HG02623 (cell line): ENCODE results near the gene CCR8.
A peak's percentile ranks its signal among the peaks of the same experiment; 100 is the strongest.

Experiments used
- ATAC-seq: cut with Tn5 transposase; IDR thresholded peaks from one replicate; pipeline ENCODE4 v1.9.1; 2021; ENCODE audit warnings: moderate library complexity; ENCODE audit not compliant: unreplicated experiment

Gene CCR8, protein sequence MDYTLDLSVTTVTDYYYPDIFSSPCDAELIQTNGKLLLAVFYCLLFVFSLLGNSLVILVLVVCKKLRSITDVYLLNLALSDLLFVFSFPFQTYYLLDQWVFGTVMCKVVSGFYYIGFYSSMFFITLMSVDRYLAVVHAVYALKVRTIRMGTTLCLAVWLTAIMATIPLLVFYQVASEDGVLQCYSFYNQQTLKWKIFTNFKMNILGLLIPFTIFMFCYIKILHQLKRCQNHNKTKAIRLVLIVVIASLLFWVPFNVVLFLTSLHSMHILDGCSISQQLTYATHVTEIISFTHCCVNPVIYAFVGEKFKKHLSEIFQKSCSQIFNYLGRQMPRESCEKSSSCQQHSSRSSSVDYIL

GRCh38 chr3:39329493-39329892 lies at the start of gene CCR8:
Gene CCR8, plus strand, starts transcription at chr3:39329709. Its CDS starts 2,623 bp downstream, at chr3:39332332.
- no peak for ATAC-seq

DNA sequence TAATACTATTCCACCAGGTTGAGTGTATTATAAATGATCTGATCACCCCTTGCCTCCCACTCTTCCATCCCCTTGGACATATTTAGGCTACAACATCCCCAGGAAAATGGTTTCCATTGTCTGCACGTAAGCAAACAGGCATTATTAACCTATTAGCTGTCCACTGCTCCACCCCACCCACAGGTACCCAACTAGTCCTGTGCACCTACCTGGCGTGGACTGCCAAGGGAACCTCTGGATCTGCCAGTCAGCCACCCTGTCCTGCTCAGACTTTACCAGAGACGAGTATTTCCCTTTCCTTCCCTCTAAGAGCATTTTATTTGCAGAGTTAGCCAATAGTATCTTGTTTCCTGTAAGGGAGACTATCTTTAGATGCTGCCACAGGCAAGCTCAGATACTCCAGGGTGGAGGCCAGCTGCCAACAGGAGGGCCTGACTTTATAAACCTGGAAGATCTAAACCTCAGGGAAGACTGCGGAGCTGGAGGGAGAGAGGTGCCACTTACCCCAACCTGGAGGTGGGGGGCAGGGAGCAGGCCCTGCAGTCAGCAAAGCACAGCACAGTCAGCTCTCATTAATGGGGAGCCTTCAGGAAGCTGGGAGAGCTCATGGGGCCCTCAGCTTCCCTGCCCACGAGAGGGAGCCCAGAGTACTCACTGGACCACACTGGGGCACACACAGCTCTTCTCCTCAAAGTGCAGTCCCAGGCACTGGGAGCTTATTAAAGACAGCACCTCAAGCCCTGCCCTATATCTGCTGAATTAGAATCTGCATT lies 49.6 kb upstream of the CCR8 start, which contains the start of gene CX3CR1:
Gene CX3CR1 (minus strand): TSS at position 292 of the 773 bp plus-strand sequence. CDS start 13,527 bp downstream, outside the sequence.
- no peak for ATAC-seq

DNA sequence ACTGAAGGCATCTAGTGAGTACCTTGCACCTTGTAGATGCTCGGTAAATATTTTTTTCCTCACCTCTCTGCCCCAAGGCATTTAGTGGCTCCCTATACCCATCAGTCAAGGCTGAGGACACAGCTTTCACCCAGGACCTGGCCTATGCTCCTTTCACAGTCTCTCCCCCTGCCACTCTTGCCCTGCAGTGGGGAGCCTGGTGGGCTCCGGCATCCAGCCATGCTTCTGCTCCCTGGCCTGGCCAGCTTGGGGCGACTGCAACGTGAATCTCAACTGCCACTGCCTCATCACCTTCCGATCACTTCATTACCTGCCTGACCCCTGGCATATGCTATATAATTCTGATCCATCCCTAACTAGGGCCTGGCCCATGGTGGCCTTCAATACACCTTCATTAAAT lies 48.9 kb upstream of the CCR8 start:
- ATAC-seq, result no peak

DNA sequence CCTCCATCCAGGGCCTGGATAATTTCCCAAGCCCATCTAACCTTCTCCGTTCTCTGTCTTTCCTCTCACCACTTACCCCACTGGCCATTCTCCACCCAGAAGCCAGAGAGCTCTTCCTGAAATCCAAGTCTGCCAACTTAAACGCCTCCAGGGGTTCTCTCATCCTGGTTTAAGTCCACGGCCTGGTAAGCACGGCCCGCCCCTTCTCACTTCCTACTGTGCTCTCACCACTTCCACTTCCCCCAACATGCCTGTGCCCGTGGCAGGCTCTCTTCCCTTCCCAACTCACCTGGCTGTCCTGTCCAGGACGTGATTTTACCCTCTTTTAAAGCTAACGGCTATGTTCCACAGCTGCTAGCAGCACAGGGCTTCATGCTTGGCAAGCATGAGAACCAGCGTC lies 48.0 kb upstream of the CCR8 start:
- ATAC-seq, result no peak

DNA sequence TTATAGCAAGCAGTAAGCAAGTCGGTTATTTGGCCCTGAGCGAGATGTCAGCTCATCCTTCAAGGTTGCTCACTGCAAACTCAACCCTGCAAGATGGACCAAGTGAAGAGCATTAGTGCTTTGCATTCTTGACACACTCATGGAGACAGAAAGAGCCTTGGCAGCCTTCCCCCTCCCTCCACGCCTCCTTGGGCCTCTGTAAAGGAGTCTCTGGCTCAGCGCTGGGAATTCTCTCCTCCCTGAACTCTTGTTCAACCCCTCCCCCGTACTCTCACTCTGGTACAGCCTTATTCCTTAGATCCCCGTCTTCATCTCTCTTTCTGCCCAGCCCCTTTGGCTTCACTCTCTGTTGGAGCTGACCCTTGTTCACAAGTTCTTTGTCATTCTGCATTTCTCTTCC lies 47.5 kb upstream of the CCR8 start:
- ATAC-seq, result no peak

DNA sequence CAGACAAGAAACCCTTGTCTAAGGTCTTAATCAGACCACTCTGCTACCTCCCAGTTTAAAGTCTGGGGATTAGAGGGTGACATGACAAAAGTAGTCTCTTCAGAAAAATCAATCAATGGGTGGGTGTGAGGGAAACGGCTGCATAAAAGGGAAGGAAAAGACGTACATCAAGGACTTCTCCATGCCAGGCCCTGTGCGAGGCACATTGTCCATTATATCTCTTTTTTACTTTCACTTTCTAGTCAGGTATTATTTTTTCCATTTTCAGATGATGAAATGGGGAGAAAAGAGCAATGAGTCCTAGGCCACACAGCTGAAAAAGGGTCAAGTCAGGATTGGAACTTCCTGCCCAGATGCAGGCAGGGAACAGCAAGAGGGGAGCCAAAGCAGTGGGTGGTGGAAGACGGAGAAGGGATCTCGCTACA lies 45.0 kb upstream of the CCR8 start:
- ATAC-seq, result no peak

GRCh38 chr3:39285332-39285731 lies 44.2 kb upstream of the CCR8 start:
- no peak for ATAC-seq

GRCh38 chr3:39286771-39287170 lies 42.7 kb upstream of the CCR8 start:
- ATAC-seq, result no peak

DNA sequence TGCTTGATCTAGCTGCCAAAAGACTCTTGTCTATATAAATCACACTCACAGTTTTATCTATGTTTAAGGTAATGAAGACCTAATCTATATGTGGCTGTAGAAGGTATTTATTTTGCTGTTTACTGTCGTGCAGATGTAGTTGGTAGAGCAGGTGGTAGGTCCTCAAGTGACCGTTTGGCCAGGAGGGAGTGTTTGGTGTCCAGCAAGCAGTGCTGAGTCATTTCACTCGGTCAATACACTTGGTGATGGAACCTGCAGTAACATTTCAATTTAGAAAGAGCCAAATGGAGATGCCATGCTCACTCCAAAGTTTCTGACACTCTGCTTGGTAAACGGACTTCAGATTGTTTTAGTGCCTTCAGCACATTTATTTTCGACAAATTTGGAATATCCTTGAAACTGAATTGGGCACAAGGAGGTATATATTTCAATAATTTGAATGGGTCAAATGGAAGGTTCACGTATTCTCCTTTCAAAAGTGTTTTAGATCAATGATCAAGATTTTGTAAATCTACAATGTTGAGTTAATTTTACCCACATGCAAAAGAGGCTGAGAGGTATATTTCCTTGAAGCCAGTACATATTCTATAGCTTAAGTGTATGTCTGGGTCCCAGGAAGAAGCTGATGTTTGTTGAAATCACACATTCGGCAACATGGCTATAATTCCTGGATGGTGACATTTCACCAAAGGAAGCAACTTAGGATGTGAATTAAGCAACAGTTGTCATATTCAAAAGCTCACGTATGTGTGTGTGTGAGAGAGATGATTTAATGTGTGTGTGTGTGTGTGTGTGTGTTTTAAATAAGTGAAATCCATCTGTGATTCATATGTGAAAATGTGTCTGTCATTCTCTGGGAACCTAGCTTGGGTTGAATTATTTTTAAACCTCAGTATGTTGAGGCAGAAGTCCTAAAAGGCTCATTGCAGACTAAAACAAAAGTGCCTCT lies 42.0 kb upstream of the CCR8 start:
- ATAC-seq, result no peak

DNA sequence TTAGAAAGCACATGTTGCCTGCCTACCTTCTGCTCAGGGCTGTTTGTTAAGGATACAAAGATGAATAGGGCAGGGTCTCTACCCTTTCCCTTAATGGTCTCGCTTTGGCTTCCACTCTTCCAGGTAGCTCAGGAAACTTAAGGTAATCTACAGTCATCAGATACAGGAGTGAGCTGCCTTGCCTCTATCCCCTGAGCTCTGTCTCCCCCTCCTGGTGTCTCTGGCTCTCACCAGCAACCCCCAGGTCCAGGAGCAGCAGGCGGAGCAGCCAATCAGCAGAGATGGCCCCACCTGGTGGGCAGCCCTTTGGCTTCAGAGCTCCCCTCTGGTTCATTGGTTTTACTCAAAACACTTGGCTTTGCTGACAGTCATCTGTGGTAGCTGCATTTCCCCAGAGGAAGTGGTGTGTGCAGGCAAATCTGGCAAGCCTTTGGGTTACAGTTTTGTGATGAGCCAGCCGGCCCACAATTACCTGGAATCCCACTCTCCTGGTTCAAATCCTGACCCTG lies 41.2 kb upstream of the CCR8 start:
- peak; percentile 97 for ATAC-seq

- no peak for ATAC-seq
Measured at GRCh38 chr3:39289107-39289506, 40.4 kb upstream of the CCR8 start.

DNA sequence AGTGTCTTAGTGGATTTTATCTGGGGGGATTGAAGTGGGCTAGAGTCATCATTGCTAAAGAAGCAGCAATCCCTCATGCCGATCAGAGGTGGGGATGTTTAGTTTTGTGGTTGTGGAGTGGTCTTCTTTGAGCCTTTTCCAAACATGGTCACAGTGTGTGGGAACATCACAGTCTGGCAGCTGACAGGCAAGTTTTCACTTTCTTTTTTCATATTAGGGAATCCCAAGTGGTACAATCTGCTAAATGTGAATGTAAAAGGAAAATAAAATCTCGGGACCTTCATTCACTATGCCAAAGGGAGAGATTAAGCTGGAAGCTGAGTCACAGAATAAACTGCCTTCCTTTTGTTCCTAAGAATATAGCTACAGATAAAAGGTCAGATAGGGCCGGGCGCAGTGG lies 39.3 kb upstream of the CCR8 start:
- ATAC-seq, result no peak

DNA sequence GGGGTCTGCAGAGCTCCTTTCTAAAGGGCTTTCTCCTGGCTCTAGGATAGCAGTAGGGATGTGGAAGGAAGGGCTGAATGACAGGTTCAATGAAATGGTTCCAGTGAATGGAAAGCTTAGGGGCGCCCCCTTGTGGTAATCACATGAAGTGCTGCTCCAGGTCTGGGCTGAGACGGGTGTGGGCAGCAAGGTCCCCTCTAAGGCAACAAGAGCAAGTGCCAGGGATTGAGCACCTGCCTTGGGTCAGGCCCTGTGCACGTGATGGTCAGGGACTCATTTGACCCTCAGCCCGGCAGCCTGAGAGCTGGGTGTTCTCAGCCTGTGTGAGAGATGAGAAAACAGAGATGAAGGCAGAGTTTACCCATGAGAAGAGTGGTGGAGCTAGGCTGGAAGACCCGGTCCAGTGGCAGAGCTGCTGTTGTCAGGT lies 37.6 kb upstream of the CCR8 start:
- ATAC-seq, result no peak

- ATAC-seq, result no peak
Measured at GRCh38 chr3:39292961-39293360, 36.5 kb upstream of the CCR8 start.

- ATAC-seq, result no peak
Measured at GRCh38 chr3:39294446-39295183, 34.9 kb upstream of the CCR8 start.

- ATAC-seq, result peak; percentile 88
Measured at GRCh38 chr3:39295184-39295775, 34.2 kb upstream of the CCR8 start.

DNA sequence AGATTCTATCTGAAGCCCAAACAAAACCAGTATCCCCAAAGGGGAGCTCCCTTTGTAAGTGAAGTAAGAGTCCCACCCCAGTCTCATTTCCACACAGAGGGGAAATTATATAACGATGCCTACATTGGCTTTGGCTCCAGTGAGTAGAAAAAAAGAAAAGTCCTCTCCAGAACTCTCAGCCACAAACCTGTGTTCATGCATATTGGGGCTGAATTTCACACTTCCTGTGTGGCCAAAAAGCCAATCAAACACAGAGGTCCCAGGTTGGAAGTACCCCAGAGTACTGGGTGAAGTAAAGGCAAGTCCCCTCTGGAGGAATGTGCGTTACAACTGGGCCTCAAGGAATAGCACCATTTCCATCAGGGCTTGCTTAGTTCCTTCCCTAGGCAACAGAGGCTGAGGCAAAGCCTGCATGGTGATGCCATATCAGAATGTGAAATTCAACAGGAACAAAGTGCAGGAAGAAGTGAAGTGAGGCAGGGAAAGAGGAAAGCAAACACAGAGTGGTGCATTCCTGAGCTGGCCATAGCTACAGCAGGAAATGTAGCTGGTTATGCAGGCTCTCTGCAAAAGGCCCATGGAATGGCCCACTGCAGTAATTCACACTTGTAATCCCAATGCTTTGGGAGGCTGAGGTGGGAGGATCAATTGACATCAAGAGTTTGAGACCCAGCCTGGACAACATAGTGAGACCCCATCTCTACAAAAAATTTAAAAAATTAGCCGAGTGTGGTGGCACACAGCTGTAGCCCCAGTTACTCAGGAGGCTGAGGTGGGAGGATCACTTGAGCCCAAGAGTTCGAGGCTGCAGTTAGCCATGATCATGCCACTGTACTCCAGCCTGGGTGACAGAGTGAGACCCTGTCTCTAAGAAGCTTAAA lies 33.1 kb upstream of the CCR8 start:
- no peak for ATAC-seq

DNA sequence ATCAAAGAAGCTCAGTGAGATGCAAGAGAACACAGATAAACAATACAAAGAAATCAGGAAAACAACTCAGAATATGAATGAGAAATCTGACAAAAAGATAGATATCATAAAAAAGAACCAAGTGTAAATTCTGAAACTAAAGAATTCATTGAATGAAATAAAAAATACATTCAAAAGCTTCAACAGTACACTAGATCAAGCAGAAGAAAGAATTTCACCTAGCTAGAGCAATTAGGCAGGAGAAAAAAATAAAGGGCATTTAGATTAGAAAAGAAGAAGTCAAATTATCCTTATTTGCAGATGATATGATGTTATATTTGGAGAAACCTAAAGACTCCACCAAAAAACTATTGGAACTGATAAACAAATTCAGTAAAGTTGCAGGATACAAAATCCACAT lies 30.2 kb upstream of the CCR8 start:
- no peak for ATAC-seq

DNA sequence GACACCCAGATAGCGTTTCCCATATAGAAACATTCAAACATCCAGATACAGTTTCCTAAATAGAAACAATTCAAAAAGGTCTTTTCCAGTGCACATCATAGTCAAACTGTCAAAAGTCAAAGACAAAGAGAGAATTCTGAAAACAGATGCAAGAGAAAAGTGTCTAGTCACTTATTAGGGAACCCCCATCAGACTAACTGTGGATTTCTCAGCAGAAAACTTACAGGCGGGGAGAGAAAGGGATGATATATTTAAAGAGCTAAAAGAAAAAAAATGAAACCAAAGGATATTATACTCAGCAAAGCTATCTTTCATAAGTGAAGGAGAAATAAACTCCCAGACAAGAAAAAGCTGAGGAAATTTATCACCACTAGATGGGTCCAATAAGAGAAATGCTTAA lies 27.3 kb upstream of the CCR8 start:
- ATAC-seq, result no peak
